Activated CD4-positive, alpha-beta T cell treated with anti-CD3 and anti-CD28 coated beads for 4 hours (primary cell): ENCODE measurements around the gene ANKRA2.
A peak's percentile ranks its signal among the peaks of the same experiment; 100 is the strongest.
"Not testable (repeated sequence)": the region's sequence is repeated elsewhere in the genome, so short reads cannot be mapped to it uniquely, and the experiment has no call there.

ENCODE experiments used
- DNase-seq, 2 donors: peaks; one replicate each; pipeline ENCODE4 v3.0.0-alpha.2; 2020

ANKRA2 gene

GRCh38 chr5:73545403-73545779 lies 20.0 kb downstream of the ANKRA2 start:
- no peak for DNase-seq

- no peak for DNase-seq
Measured at GRCh38 chr5:73544429-73545402, 20.7 kb downstream of the ANKRA2 start.

- DNase-seq: no peak
Measured at GRCh38 chr5:73542020-73542419, 23.4 kb downstream of the ANKRA2 start.

GRCh38 chr5:73540192-73540591 lies 25.2 kb downstream of the ANKRA2 start:
- no peak for DNase-seq

GRCh38 chr5:73539730-73540129 lies 25.7 kb downstream of the ANKRA2 start:
- no peak for DNase-seq

GRCh38 chr5:73534971-73535370 lies 30.5 kb downstream of the ANKRA2 start:
- no peak for DNase-seq

GRCh38 chr5:73534011-73534644 lies 31.3 kb downstream of the ANKRA2 start:
- no peak for DNase-seq

GRCh38 chr5:73532195-73532594 lies 33.2 kb downstream of the ANKRA2 start:
- no peak for DNase-seq

- no peak for DNase-seq
Measured at GRCh38 chr5:73531356-73531755, 34.1 kb downstream of the ANKRA2 start.

- no peak for DNase-seq
Measured at GRCh38 chr5:73529081-73529480, 36.4 kb downstream of the ANKRA2 start.

- DNase-seq: no peak
Measured at GRCh38 chr5:73528248-73528647, 37.2 kb downstream of the ANKRA2 start.

- no peak for DNase-seq
Measured at GRCh38 chr5:73525606-73526203, 39.7 kb downstream of the ANKRA2 start.

- no peak for DNase-seq
Measured at GRCh38 chr5:73523861-73524260, 41.6 kb downstream of the ANKRA2 start.

GRCh38 chr5:73522989-73523388 lies 42.5 kb downstream of the ANKRA2 start:
- DNase-seq: no peak

- DNase-seq: peak; percentile 44 to 72
Measured at GRCh38 chr5:73519531-73520283, 45.7 kb downstream of the ANKRA2 start.

GRCh38 chr5:73515232-73515631 lies 50.2 kb downstream of the ANKRA2 start:
- DNase-seq: no peak

- DNase-seq: no peak
Measured at GRCh38 chr5:73514418-73514817, 51.0 kb downstream of the ANKRA2 start.

GRCh38 chr5:73513996-73514395 lies 51.4 kb downstream of the ANKRA2 start:
- DNase-seq: no peak

GRCh38 chr5:73508521-73508920 lies 56.9 kb downstream of the ANKRA2 start:
- DNase-seq: not testable (repeated sequence)

- DNase-seq: no peak
Measured at GRCh38 chr5:73507062-73507461, 58.4 kb downstream of the ANKRA2 start.

GRCh38 chr5:73506459-73506955 lies 58.9 kb downstream of the ANKRA2 start:
- DNase-seq: no peak
